Neural cell (in vitro differentiated cells): ENCODE results near the gene TLR9.

Experiments
- CTCF ChIP-seq: fragments of 450-650 bp; IDR thresholded peaks from 2 replicates; pipeline ENCODE4 v1.5.1; 2014; ENCODE audit warnings: antibody characterized with exemption, mild to moderate bottlenecking, moderate library complexity; ENCODE audit not compliant: poor library complexity, severe bottlenecking
- EZH2 ChIP-seq: fragments of 200-600, 300-800 bp; shearing (Covaris generic), sonication (generic); IDR thresholded peaks from 2 replicates; pipeline ENCODE4 v1.6.1; 2014; ENCODE audit warnings: antibody characterized with exemption, low read length, borderline replicate concordance, mild to moderate bottlenecking; ENCODE audit not compliant: insufficient read depth, poor library complexity, severe bottlenecking
- MXI1 ChIP-seq: fragments of 450-650 bp; conservative IDR thresholded peaks from 2 replicates; pipeline ENCODE4 v1.6.1; 2014; ENCODE audit warnings: antibody characterized with exemption, mild to moderate bottlenecking; ENCODE audit not compliant: poor library complexity, severe bottlenecking

DNA sequence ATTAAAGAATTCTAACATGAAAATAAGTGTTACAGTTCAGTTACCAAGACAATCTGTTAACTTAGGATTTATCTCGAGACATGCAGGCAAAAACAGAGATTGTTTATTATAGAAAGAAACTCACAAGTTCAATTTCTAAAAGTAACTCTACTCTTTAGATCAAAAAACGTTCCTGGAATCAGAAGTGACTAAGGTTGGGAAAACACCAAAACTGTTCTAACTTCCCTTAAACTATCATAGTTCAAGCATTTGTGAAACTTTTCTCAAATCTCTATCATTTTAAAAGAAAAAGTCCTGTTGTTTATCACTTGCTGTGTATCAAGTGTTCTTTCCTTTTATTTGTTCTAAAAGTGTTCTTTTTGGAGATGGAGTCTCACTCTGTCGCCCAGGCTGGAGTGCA, 44.3 kb upstream of the TLR9 start:
- TF ChIP-seq EZH2 (no peak), CTCF (no peak), MXI1 (no peak)
